ENCODE results near the gene UST. TPM values are rescaled to one million over a fixed set of nuclear protein-coding genes. Genes with fewer than 3 reads are reported as not detected.

The UST gene
- total RNA-seq, 1 experiment from 2014 or later = 14.0 TPM

- DNase-seq (ENCODE audit: low read depth) = no peak
Observed at GRCh38 chr6:148799647-148800046, 52.8 kb downstream of the UST start.

DNA sequence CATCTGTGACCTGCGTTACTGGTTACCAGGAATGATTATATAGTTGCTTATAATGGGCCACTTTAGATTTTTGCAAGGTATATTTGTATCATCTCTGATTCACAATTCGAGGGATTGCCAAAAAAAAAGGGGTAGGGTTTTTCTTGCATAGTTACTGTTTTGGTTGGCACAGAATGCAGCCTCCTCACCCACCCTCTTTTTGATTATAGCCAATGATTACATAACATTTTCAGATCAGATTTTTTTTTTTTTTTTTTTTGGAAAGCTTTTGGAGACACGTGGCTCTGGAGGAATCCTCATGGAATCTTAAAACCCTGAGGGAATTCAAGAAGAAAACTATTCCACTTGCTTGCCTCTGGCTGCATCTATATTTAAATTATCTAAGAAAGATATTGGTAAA lies 53.7 kb downstream of the UST start:
- peak; percentile 3 for DNase-seq (ENCODE audit: low read depth)

DNA sequence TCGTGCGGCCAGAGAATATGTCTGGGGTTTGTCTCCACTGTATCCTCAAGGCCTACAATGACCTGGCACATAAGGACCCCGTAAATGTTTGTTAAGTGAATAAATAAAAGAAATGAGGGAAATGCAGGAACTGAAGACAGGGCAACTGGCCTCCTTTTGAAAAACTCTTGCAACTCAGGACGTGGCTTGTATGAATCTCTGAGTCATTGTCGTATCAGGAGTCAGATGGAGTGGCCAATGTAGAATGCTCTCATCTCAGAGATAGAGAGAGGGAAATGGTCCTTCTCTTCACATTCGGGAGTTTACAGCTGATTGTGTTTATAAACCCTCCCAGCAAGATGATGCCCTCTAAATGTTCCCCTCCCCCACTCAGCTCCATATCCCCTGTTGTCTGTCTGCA lies 57.1 kb downstream of the UST start:
- DNase-seq (ENCODE audit: low read depth) = peak; percentile 43

GRCh38 chr6:148805777-148806176 lies 58.9 kb downstream of the UST start:
- DNase-seq (ENCODE audit: low read depth) = no peak

- DNase-seq (ENCODE audit: low read depth) = no peak
Observed at GRCh38 chr6:148807784-148808183, 61.0 kb downstream of the UST start.

DNA sequence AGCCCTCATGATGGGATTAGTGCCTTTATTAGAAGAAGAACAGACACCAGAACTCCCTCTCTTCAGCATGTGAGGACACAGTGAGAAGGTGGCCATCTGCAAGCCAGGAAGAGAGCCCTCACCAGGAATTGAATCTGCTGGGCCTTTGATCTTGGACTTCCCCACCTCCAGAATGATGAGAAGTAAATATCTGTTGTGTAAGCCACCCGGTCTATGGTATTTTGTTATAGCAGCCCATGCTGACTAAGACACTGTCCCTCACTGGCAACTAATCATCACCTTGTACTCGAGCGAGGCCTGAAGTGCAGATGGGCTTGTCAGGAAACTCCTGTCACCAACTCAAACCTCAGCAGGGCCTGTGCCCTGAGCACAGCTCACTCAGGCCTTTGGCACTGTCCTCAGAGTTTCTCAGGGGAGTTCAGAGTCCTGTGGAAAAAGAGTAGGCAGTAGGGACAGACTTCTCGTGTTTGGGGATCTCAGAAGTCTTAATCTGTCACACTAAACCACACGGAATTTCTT lies 62.0 kb downstream of the UST start:
- no peak for DNase-seq (ENCODE audit: low read depth)

GRCh38 chr6:148811459-148811858 lies 64.6 kb downstream of the UST start:
- DNase-seq (ENCODE audit: low read depth) = no peak

- no peak for DNase-seq (ENCODE audit: low read depth)
Observed at GRCh38 chr6:148814082-148814790, 67.4 kb downstream of the UST start.

GRCh38 chr6:148814869-148815268 lies 68.0 kb downstream of the UST start:
- no peak for DNase-seq (ENCODE audit: low read depth)

GRCh38 chr6:148816117-148816516 lies 69.3 kb downstream of the UST start:
- DNase-seq (ENCODE audit: low read depth) = no peak

GRCh38 chr6:148817689-148818088 lies 70.9 kb downstream of the UST start:
- no peak for DNase-seq (ENCODE audit: low read depth)

DNA sequence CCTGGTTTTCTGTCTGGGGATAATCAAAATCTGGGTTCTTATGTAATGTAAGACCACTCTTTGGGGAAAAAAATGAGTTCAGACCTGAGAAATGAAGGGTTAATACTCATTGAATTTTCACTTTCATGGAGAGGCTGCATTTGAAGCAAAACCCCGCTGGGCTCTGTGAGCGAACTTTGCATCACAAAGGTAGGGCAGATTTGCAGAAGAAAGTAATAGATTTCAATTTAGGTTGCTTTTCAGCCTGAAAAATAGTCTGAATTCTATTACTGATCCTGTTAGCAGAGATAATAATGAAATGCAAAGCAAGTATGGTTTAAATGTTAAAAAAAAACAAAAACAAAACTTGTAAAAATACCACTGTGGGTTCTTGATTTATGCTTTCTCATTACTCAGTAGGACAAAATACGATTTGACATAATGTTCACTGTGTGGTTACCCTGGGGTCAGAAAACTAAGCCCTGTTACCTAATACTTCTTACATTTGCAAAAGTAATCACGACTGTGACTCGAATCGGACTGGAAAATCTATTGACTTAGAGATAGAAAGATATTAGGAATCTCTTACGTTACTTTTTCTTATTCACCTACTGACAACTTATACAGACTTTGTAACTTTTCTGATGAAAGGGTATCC lies 72.2 kb downstream of the UST start:
- no peak for DNase-seq (ENCODE audit: low read depth)

GRCh38 chr6:148819852-148820251 lies 73.0 kb downstream of the UST start:
- DNase-seq (ENCODE audit: low read depth) = no peak

DNA sequence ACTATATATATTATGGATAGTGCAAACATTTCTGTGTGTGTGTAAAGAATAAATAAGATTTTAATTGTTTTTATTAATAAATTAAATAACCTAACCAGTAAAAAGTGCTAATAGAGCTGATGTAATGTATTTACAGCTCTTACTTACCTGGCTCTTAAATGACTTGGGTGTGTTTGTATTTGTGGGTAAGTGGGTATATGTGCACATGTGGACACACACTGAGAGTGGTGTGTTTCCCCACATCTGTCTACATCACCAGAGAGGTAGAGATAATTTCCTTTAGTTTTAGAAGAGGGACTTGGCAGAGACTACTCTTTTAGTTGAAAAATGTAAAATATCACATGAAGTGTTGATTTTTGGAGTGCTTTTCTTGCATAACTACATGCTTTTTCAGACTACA lies 76.0 kb downstream of the UST start:
- DNase-seq (ENCODE audit: low read depth) = no peak

GRCh38 chr6:148824291-148824690 lies 77.5 kb downstream of the UST start:
- no peak for DNase-seq (ENCODE audit: low read depth)

DNA sequence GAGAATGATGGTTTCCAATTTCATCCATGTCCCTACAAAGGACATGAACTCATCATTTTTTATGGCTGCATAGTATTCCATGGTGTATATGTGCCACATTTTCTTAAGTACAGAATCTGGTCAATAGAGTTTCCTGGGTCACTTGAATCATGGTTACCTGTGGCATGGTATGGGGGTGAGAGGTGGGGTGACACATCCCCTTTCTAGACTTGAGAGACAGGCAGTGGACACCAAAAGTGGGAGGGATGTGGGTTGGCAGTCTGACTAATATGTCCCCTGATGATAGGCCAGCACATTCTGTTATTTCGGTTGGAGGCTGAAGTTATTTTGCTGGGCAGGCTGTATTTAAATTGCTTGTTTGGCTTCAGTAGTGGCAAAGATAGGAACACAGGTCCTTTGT lies 78.1 kb downstream of the UST start:
- DNase-seq (ENCODE audit: low read depth) = no peak

GRCh38 chr6:148825492-148825891 lies 78.7 kb downstream of the UST start:
- no peak for DNase-seq (ENCODE audit: low read depth)

DNA sequence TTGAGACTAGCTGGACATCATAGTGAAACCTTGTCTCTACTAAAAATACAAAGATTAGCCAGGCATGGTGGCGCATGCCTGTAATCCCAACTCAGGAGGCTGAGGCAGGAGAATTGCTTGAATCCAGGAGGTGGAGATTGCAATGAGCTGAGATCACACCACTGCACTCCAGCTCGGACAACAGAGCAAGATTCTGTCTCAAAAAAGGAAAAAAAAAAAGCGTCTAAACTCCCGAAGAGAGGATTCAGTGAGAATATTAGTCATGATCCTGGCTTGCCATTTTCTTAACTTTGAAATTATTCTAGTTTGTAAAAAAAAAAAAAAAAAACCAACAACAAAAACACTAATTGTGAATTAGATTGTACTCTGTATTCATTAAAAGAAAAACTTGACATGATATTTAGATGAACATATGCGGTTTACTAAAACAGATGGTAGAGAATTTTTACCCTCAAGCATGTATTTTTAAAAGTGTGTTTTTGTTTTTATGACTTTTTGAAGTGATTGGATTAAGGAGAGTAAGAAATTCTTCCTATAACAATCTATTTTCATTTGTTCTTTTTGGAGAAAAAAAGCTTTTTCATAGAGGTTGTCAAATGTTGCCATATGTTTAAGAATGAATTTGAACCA lies 80.7 kb downstream of the UST start:
- DNase-seq (ENCODE audit: low read depth) = no peak

GRCh38 chr6:148828047-148828446 lies 81.2 kb downstream of the UST start:
- no peak for DNase-seq (ENCODE audit: low read depth)

GRCh38 chr6:148829415-148830101 lies 82.7 kb downstream of the UST start:
- peak; percentile 27 for DNase-seq (ENCODE audit: low read depth)

DNA sequence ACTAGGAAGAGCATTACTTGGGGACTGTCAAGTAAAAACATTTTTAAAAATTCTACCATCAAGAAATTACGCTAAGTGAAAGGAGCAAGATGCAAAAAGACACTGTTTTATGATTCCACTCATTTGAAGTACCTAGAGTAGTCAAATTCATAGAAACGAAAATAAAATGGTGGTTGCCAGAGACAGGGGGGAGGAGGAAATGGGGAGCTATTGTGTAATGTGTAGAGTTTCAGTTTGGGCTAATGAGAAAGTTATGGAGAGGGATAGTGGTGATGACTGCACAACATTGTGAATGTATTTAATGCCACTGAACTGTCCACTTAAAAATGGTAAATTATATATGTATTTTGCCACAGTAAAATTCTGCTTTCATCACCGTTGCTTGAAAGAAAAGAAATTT lies 83.8 kb downstream of the UST start:
- DNase-seq (ENCODE audit: low read depth) = no peak

DNA sequence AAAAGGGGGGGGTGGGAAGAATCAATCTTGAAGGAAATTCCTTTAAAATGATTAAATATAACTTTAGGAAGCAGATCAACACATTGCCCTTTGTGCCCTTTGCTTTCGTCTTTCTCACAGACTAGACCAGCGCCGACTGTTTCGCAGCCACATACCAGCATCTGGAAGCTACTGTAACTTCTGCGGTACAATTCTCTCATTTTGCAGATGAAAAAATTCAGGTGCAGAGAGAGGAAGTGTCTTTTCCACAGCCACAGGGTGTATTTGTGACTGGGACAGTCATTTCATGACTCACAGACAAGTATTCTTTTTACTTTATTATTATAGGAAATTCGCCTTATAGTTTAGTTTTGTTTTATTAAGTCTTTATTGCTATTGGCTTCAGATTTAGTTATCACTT lies 84.2 kb downstream of the UST start:
- DNase-seq (ENCODE audit: low read depth) = peak; percentile 22
